ENCODE results near the gene DPH2. TPM values are rescaled to one million over a fixed set of nuclear protein-coding genes. Genes with fewer than 3 reads are reported as not detected.
A peak's percentile ranks its signal among the peaks of the same experiment; 100 is the strongest.

DPH2 gene
- total and polyA plus RNA-seq, 7 donors = 37.8 to 123 (median 53.7) TPM

- no peak overlapping the region for H3K27ac ChIP-seq
- no peaks in the 10 kb centered on the region for H3K27me3 ChIP-seq (ENCODE audit: insufficient read depth in 3 of 3, low read length in 2 of 3)
- H3K9me3 ChIP-seq = no peaks in the 10 kb centered on the region
- no peak for DNase-seq
- peak overlapping the region; percentile 99 for H3K4me3 ChIP-seq
- peaks cover 2 to 53% of the 10 kb centered on the region in 2 donors for H3K36me3 ChIP-seq (ENCODE audit: insufficient read depth in 1 of 2, low read depth in 1 of 2)
- no peak for ATAC-seq
- peaks cover 27% of the 10 kb centered on the region for H3K4me1 ChIP-seq
- TF ChIP-seq, protein P1, sequence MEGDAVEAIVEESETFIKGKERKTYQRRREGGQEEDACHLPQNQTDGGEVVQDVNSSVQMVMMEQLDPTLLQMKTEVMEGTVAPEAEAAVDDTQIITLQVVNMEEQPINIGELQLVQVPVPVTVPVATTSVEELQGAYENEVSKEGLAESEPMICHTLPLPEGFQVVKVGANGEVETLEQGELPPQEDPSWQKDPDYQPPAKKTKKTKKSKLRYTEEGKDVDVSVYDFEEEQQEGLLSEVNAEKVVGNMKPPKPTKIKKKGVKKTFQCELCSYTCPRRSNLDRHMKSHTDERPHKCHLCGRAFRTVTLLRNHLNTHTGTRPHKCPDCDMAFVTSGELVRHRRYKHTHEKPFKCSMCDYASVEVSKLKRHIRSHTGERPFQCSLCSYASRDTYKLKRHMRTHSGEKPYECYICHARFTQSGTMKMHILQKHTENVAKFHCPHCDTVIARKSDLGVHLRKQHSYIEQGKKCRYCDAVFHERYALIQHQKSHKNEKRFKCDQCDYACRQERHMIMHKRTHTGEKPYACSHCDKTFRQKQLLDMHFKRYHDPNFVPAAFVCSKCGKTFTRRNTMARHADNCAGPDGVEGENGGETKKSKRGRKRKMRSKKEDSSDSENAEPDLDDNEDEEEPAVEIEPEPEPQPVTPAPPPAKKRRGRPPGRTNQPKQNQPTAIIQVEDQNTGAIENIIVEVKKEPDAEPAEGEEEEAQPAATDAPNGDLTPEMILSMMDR (IDR thresholded peaks at IDR 0.05) = no peak
- WGBS, 3 donors = 52 to 59% (median 54%) methylated on average over 7 of the region's 7 CpGs
- intact Hi-C loops (cut with DNase I) = no loop called here
These were observed 429 bp upstream of the DPH2 start for GRCh38 chr1:43969416-43969745.

- intact Hi-C loops (cut with DNase I) = loop anchor here in 1 of 2 donors (2.0 kb wide), 1 partner anchor 20 kb away; no protein-coding TSS in a partner anchor
- ATAC-seq = no peak
- Histone ChIP-seq H3K27ac (peak overlapping the region; percentile 97), H3K36me3 (ENCODE audit: insufficient read depth in 1 of 2, low read depth in 1 of 2) (peaks cover 2 to 41% of the 10 kb centered on the region in 2 donors), H3K9me3 (no peaks in the 10 kb centered on the region), H3K4me3 (peak overlapping the region; percentile 99), H3K27me3 (ENCODE audit: insufficient read depth in 3 of 3, low read length in 2 of 3) (no peaks in the 10 kb centered on the region), H3K4me1 (peaks cover 28% of the 10 kb centered on the region)
- no peak for DNase-seq
- WGBS, 3 donors = 38 to 53% (median 43%) methylated on average over 5 of the region's 5 CpGs
- TF ChIP-seq, protein P1 (IDR thresholded peaks at IDR 0.05) = no peak
These were observed 692 bp downstream of the DPH2 start for GRCh38 chr1:43970502-43970901.

DNA sequence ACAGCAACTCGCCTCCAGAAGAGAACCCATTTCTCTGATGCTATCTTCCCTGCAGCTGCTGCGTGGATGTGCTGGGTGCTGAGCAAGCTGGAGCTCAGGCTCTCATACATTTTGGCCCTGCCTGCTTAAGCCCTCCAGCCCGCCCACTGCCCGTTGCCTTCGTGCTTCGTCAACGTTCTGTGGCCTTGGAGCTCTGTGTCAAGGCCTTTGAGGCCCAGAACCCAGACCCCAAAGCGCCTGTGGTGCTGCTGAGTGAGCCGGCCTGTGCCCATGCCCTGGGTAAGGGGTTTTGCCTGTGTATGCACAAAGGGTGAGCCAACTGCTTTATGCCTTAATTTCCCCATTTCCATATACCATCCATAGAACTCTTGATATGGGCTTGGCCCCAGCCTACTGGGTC is 1.1 kb downstream of the DPH2 start:
- no peak for ATAC-seq
- Histone ChIP-seq H3K27me3 (ENCODE audit: insufficient read depth in 3 of 3, low read length in 2 of 3) (no peaks in the 10 kb centered on the region), H3K4me3 (peak overlapping the region; percentile 99), H3K4me1 (peaks cover 32% of the 10 kb centered on the region), H3K9me3 (no peaks in the 10 kb centered on the region), H3K36me3 (ENCODE audit: insufficient read depth in 1 of 2, low read depth in 1 of 2) (peaks cover 2 to 37% of the 10 kb centered on the region in 2 donors), H3K27ac (peak overlapping the region; percentile 97)
- TF ChIP-seq, protein P1 (IDR thresholded peaks at IDR 0.05) = no peak
- WGBS, 3 donors = 85 to 93% (median 89%) methylated on average over 9 of the region's 9 CpGs
- intact Hi-C loops (cut with DNase I) = loop anchor here in 1 of 2 donors (2.0 kb wide), 1 partner anchor 20 kb away; no protein-coding TSS in a partner anchor
- DNase-seq = no peak

GRCh38 chr1:43971336-43971980 is 1.6 kb downstream of the DPH2 start:
- no peaks in the 10 kb centered on the region for H3K9me3 ChIP-seq
- intact Hi-C loops (cut with DNase I) = loop anchor here in 1 of 2 donors (2.0 kb wide), 1 partner anchor 21 kb away; no protein-coding TSS in a partner anchor
- TF ChIP-seq, protein P1 (IDR thresholded peaks at IDR 0.05) = no peak
- peaks cover 2 to 37% of the 10 kb centered on the region in 2 donors for H3K36me3 ChIP-seq (ENCODE audit: insufficient read depth in 1 of 2, low read depth in 1 of 2)
- 64 to 82% (median 68%) methylated on average over 17 of the region's 17 CpGs for WGBS, 3 donors
- peaks cover 38% of the 10 kb centered on the region for H3K4me1 ChIP-seq
- H3K27me3 ChIP-seq (ENCODE audit: insufficient read depth in 3 of 3, low read length in 2 of 3) = no peaks in the 10 kb centered on the region
- DNase-seq (peak; percentile 63 to 88), ATAC-seq (peak; percentile 38 to 53 (median 48))
- peak overlapping the region; percentile 99 for H3K4me3 ChIP-seq
- H3K27ac ChIP-seq = peak overlapping the region; percentile 97
